Activated naive CD4-positive, alpha-beta T cell treated with anti-CD3 and anti-CD28 coated beads, Interleukin-2, amount 50 U/mL, for 24 hours (primary cell): ENCODE measurements around the gene PARN.
"Not testable (repeated sequence)": the region's sequence is repeated elsewhere in the genome, so short reads cannot be mapped to it uniquely, and the experiment has no call there.

Experiments
- H3K27ac Mint-ChIP-seq: one replicate; pipeline ENCODE4 v1.8.0; 2021; ENCODE audit warnings: mild to moderate bottlenecking, mixed read lengths
- H3K27me3 Mint-ChIP-seq: one replicate; pipeline ENCODE4 v1.8.0; 2021; ENCODE audit warnings: mixed read lengths
- H3K36me3 Mint-ChIP-seq: one replicate; pipeline ENCODE4 v1.8.0; 2021; ENCODE audit warnings: mixed read lengths
- H3K4me1 Mint-ChIP-seq: one replicate; pipeline ENCODE4 v1.8.0; 2021; ENCODE audit warnings: mixed read lengths
- H3K4me3 Mint-ChIP-seq: one replicate; pipeline ENCODE4 v1.8.0; 2021; ENCODE audit warnings: mild to moderate bottlenecking, mixed read lengths
- H3K9me3 Mint-ChIP-seq: one replicate; pipeline ENCODE4 v1.8.0; 2021; ENCODE audit warnings: mixed read lengths

PARN gene

GRCh38 chr16:14608604-14609003 lies 21.5 kb downstream of the PARN start:
- H3K4me3 Mint-ChIP-seq = no peak overlapping the region
- no peak overlapping the region for H3K27ac Mint-ChIP-seq
- peaks cover 3% of the 10 kb centered on the region for H3K4me1 Mint-ChIP-seq
- peaks cover 16% of the 10 kb centered on the region for H3K36me3 Mint-ChIP-seq
- H3K9me3 Mint-ChIP-seq = no peaks in the 10 kb centered on the region
- H3K27me3 Mint-ChIP-seq = no peaks in the 10 kb centered on the region

- Mint-ChIP-seq H3K4me1 (peaks cover 3% of the 10 kb centered on the region), H3K9me3 (no peaks in the 10 kb centered on the region), H3K4me3 (no peak overlapping the region), H3K27me3 (no peaks in the 10 kb centered on the region), H3K36me3 (peaks cover 18% of the 10 kb centered on the region), H3K27ac (no peak overlapping the region)
Observed at GRCh38 chr16:14608111-14608566, 21.9 kb downstream of the PARN start.

- H3K4me1 Mint-ChIP-seq = peaks cover 3% of the 10 kb centered on the region
- H3K9me3 Mint-ChIP-seq = no peaks in the 10 kb centered on the region
- no peak overlapping the region for H3K4me3 Mint-ChIP-seq
- no peak overlapping the region for H3K27ac Mint-ChIP-seq
- H3K27me3 Mint-ChIP-seq = no peaks in the 10 kb centered on the region
- peaks cover 25% of the 10 kb centered on the region for H3K36me3 Mint-ChIP-seq
Observed at GRCh38 chr16:14606102-14606501, 24.0 kb downstream of the PARN start.

- no peak overlapping the region for H3K27ac Mint-ChIP-seq
- peaks cover 32% of the 10 kb centered on the region for H3K36me3 Mint-ChIP-seq
- no peaks in the 10 kb centered on the region for H3K27me3 Mint-ChIP-seq
- H3K4me1 Mint-ChIP-seq = no peaks in the 10 kb centered on the region
- no peaks in the 10 kb centered on the region for H3K9me3 Mint-ChIP-seq
- no peak overlapping the region for H3K4me3 Mint-ChIP-seq
Observed at GRCh38 chr16:14602443-14602963, 27.6 kb downstream of the PARN start.

- H3K4me3 Mint-ChIP-seq = no peak overlapping the region
- H3K4me1 Mint-ChIP-seq = no peaks in the 10 kb centered on the region
- peaks cover 36% of the 10 kb centered on the region for H3K36me3 Mint-ChIP-seq
- no peaks in the 10 kb centered on the region for H3K9me3 Mint-ChIP-seq
- H3K27me3 Mint-ChIP-seq = no peaks in the 10 kb centered on the region
- no peak overlapping the region for H3K27ac Mint-ChIP-seq
Observed at GRCh38 chr16:14600164-14600563, 29.9 kb downstream of the PARN start.

GRCh38 chr16:14586637-14587305 lies 43.3 kb downstream of the PARN start:
- no peak overlapping the region for H3K4me3 Mint-ChIP-seq
- no peaks in the 10 kb centered on the region for H3K27me3 Mint-ChIP-seq
- H3K27ac Mint-ChIP-seq = no peak overlapping the region
- H3K4me1 Mint-ChIP-seq = peaks cover 3% of the 10 kb centered on the region
- H3K9me3 Mint-ChIP-seq = no peaks in the 10 kb centered on the region
- peaks cover 17% of the 10 kb centered on the region for H3K36me3 Mint-ChIP-seq

GRCh38 chr16:14585287-14585686 lies 44.8 kb downstream of the PARN start:
- Mint-ChIP-seq H3K4me1 (peaks cover 3% of the 10 kb centered on the region), H3K27me3 (no peaks in the 10 kb centered on the region), H3K9me3 (no peaks in the 10 kb centered on the region), H3K36me3 (peaks cover 19% of the 10 kb centered on the region), H3K27ac (no peak overlapping the region), H3K4me3 (no peak overlapping the region)

GRCh38 chr16:14580926-14581325 lies 49.1 kb downstream of the PARN start:
- not testable (repeated sequence) for H3K27ac Mint-ChIP-seq, H3K4me3 Mint-ChIP-seq, H3K9me3 Mint-ChIP-seq, H3K27me3 Mint-ChIP-seq, H3K4me1 Mint-ChIP-seq
- peaks cover 15% of the 10 kb centered on the region for H3K36me3 Mint-ChIP-seq

GRCh38 chr16:14579266-14579665 lies 50.8 kb downstream of the PARN start:
- no peaks in the 10 kb centered on the region for H3K4me1 Mint-ChIP-seq
- H3K27ac Mint-ChIP-seq = no peak overlapping the region
- H3K9me3 Mint-ChIP-seq = no peaks in the 10 kb centered on the region
- no peak overlapping the region for H3K4me3 Mint-ChIP-seq
- H3K27me3 Mint-ChIP-seq = no peaks in the 10 kb centered on the region
- peaks cover 26% of the 10 kb centered on the region for H3K36me3 Mint-ChIP-seq

GRCh38 chr16:14576532-14576931 lies 53.5 kb downstream of the PARN start:
- no peak overlapping the region for H3K4me3 Mint-ChIP-seq
- H3K27ac Mint-ChIP-seq = no peak overlapping the region
- H3K27me3 Mint-ChIP-seq = no peaks in the 10 kb centered on the region
- H3K9me3 Mint-ChIP-seq = no peaks in the 10 kb centered on the region
- H3K4me1 Mint-ChIP-seq = no peaks in the 10 kb centered on the region
- peaks cover 31% of the 10 kb centered on the region for H3K36me3 Mint-ChIP-seq

GRCh38 chr16:14576069-14576468 lies 54.0 kb downstream of the PARN start:
- Mint-ChIP-seq H3K4me3 (no peak overlapping the region), H3K9me3 (no peaks in the 10 kb centered on the region), H3K36me3 (peaks cover 31% of the 10 kb centered on the region), H3K27me3 (no peaks in the 10 kb centered on the region), H3K4me1 (no peaks in the 10 kb centered on the region), H3K27ac (no peak overlapping the region)

GRCh38 chr16:14574698-14575415 lies 55.2 kb downstream of the PARN start:
- H3K27ac Mint-ChIP-seq, H3K27me3 Mint-ChIP-seq, H3K4me1 Mint-ChIP-seq, H3K9me3 Mint-ChIP-seq, H3K4me3 Mint-ChIP-seq: not testable (repeated sequence)
- H3K36me3 Mint-ChIP-seq = peaks cover 27% of the 10 kb centered on the region

- Mint-ChIP-seq H3K27me3 (no peaks in the 10 kb centered on the region), H3K4me1 (no peaks in the 10 kb centered on the region), H3K9me3 (no peaks in the 10 kb centered on the region), H3K27ac (no peak overlapping the region), H3K36me3 (peaks cover 27% of the 10 kb centered on the region), H3K4me3 (no peak overlapping the region)
Observed at GRCh38 chr16:14572535-14572934, 57.5 kb downstream of the PARN start.

- no peaks in the 10 kb centered on the region for H3K9me3 Mint-ChIP-seq
- H3K36me3 Mint-ChIP-seq = peaks cover 12% of the 10 kb centered on the region
- H3K4me1 Mint-ChIP-seq = peaks cover 21% of the 10 kb centered on the region
- H3K27me3 Mint-ChIP-seq = no peaks in the 10 kb centered on the region
- H3K4me3 Mint-ChIP-seq = no peak overlapping the region
- no peak overlapping the region for H3K27ac Mint-ChIP-seq
Observed at GRCh38 chr16:14569213-14569612, 60.8 kb downstream of the PARN start.

- Mint-ChIP-seq H3K27me3 (no peaks in the 10 kb centered on the region), H3K36me3 (peaks cover 4% of the 10 kb centered on the region), H3K4me3 (no peak overlapping the region), H3K4me1 (peaks cover 29% of the 10 kb centered on the region), H3K9me3 (no peaks in the 10 kb centered on the region), H3K27ac (no peak overlapping the region)
Observed at GRCh38 chr16:14566599-14566998, 63.5 kb downstream of the PARN start.

GRCh38 chr16:14565688-14566025 lies 64.4 kb downstream of the PARN start:
- no peak overlapping the region for H3K4me3 Mint-ChIP-seq
- H3K4me1 Mint-ChIP-seq = peaks cover 29% of the 10 kb centered on the region
- no peaks in the 10 kb centered on the region for H3K9me3 Mint-ChIP-seq
- peaks cover 4% of the 10 kb centered on the region for H3K36me3 Mint-ChIP-seq
- no peaks in the 10 kb centered on the region for H3K27me3 Mint-ChIP-seq
- no peak overlapping the region for H3K27ac Mint-ChIP-seq
